HG02642 (cell line): ENCODE data around the gene PALS2.

Source experiments
- ATAC-seq: cut with Tn5 transposase; IDR thresholded peaks from one replicate; pipeline ENCODE4 v1.9.1; 2021; ENCODE audit warnings: mild to moderate bottlenecking; ENCODE audit not compliant: unreplicated experiment, poor library complexity

PALS2 gene

GRCh38 chr7:24572997-24573553 lies at the start of gene PALS2:
Gene PALS2 (plus strand): TSS chr7:24573452. CDS start chr7:24623668, 50,216 bp downstream.
- ATAC-seq, result peak; percentile 60

GRCh38 chr7:24531255-24531654 lies 42.0 kb upstream of the PALS2 start:
- ATAC-seq, result no peak

GRCh38 chr7:24536682-24537081 lies 36.6 kb upstream of the PALS2 start:
- ATAC-seq, result no peak

GRCh38 chr7:24540956-24541355 lies 32.3 kb upstream of the PALS2 start:
- ATAC-seq, result no peak

- no peak for ATAC-seq
Measured at GRCh38 chr7:24545215-24545614, 28.0 kb upstream of the PALS2 start.

- ATAC-seq, result no peak
Measured at GRCh38 chr7:24548390-24548789, 24.9 kb upstream of the PALS2 start.

- no peak for ATAC-seq
Measured at GRCh38 chr7:24549991-24550390, 23.3 kb upstream of the PALS2 start.

GRCh38 chr7:24555184-24555583 lies 18.1 kb upstream of the PALS2 start:
- no peak for ATAC-seq

GRCh38 chr7:24555719-24556118 lies 17.5 kb upstream of the PALS2 start:
- no peak for ATAC-seq

- no peak for ATAC-seq
Measured at GRCh38 chr7:24560772-24561171, 12.5 kb upstream of the PALS2 start.

GRCh38 chr7:24566274-24566673 lies 7.0 kb upstream of the PALS2 start:
- no peak for ATAC-seq

GRCh38 chr7:24570983-24571382 lies 2.3 kb upstream of the PALS2 start:
- no peak for ATAC-seq

- ATAC-seq, result no peak
Measured at GRCh38 chr7:24572016-24572392, 1.2 kb upstream of the PALS2 start.

- ATAC-seq, result no peak
Measured at GRCh38 chr7:24572393-24572996, 757 bp upstream of the PALS2 start.

GRCh38 chr7:24573554-24574338 lies 494 bp downstream of the PALS2 start:
- peak; percentile 37 for ATAC-seq

- no peak for ATAC-seq
Measured at GRCh38 chr7:24574386-24574785, 1.1 kb downstream of the PALS2 start.

GRCh38 chr7:24574950-24575349 lies 1.7 kb downstream of the PALS2 start:
- ATAC-seq, result no peak

- peak; percentile 26 for ATAC-seq
Measured at GRCh38 chr7:24576171-24577025, 3.1 kb downstream of the PALS2 start.

- no peak for ATAC-seq
Measured at GRCh38 chr7:24578052-24578451, 4.8 kb downstream of the PALS2 start.

- ATAC-seq, result no peak
Measured at GRCh38 chr7:24580283-24580946, 7.2 kb downstream of the PALS2 start.
